ENCODE data around the gene TIMP3. TPM values are rescaled to one million over a fixed set of nuclear protein-coding genes. Genes with fewer than 3 reads are reported as not detected.

TIMP3 gene
- total RNA-seq, 1 experiment from 2014 or later, result 0.87 TPM

DNA sequence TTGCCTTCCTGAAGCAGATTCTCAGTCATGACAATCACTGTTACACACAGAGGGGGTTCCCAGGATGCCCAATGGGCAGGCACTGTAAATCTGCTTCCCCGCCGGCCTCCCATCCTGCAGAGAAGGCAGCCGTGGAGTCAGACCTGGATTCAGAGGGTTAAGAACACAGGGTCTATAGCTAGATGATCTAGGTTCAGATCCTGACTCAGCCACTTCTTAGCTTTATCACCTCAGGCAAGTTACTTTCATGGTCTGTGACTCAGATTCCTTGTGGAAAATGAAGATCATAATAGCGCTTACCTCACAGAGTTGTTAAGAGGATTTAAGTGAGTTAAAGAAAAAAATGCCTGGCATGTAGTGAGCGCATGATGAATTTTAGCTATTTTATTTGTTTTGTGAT is 95.9 kb downstream of the TIMP3 start:
- Histone ChIP-seq H3K4me2 (ENCODE audit: insufficient read depth, insufficient read length, low read length) (no peak overlapping the region), H3K4ac (ENCODE audit: low read depth, low read length) (no peak overlapping the region), H3K23me2 (ENCODE audit: insufficient read length, low read depth, low read length, poor library complexity, severe bottlenecking) (no peaks in the 10 kb centered on the region), H3K79me2 (ENCODE audit: insufficient read depth, low read length) (no peaks in the 10 kb centered on the region), H3K79me1 (ENCODE audit: insufficient read depth, low read depth, low read length, poor library complexity, severe bottlenecking) (no peaks in the 10 kb centered on the region), H2AFZ (ENCODE audit: low read length) (no peak overlapping the region), H2BK20ac (ENCODE audit: low read depth, low read length, poor library complexity, severe bottlenecking) (no peak overlapping the region), H3T11ph (ENCODE audit: low read length) (no peak overlapping the region), H4K91ac (ENCODE audit: insufficient read length, low read depth, low read length) (no peak overlapping the region), H3K23ac (ENCODE audit: insufficient read length, low read depth, low read length) (no peak overlapping the region), H2AK5ac (ENCODE audit: insufficient read length, low read length) (no peak overlapping the region), H3K9ac (ENCODE audit: extremely low read depth, insufficient read length, low read length) (no peak overlapping the region), H3K4me1 (ENCODE audit: insufficient read depth, low read length) (no peaks in the 10 kb centered on the region), H3K9me3 (ENCODE audit: control insufficient read depth, low read depth, low read length) (no peaks in the 10 kb centered on the region), H3K56ac (ENCODE audit: insufficient read length, low read depth, low read length) (no peak overlapping the region), H4K5ac (ENCODE audit: insufficient read length, low read depth, low read length) (no peak overlapping the region), H3K27me3 (ENCODE audit: insufficient read depth, low read length) (no peaks in the 10 kb centered on the region), H2BK120ac (ENCODE audit: low read depth, low read length, poor library complexity, severe bottlenecking) (no peak overlapping the region), H4K8ac (replicated peaks; ENCODE audit: insufficient read length, low read depth, low read length) (no peak overlapping the region), H3K27ac (ENCODE audit: insufficient read length, low read depth, low read length) (no peak overlapping the region), H4K20me1 (ENCODE audit: control insufficient read depth, insufficient read depth, insufficient read length) (no peaks in the 10 kb centered on the region), H3K14ac (ENCODE audit: insufficient read depth, low read length) (no peak overlapping the region), H2BK12ac (ENCODE audit: insufficient read length, low read depth, low read length) (no peak overlapping the region), H2BK15ac (ENCODE audit: low read depth, low read length) (no peak overlapping the region), H3K18ac (ENCODE audit: insufficient read length, low read depth, low read length) (no peak overlapping the region), H2BK5ac (ENCODE audit: insufficient read length, low read length) (no peak overlapping the region)
- H3K36me3 Mint-ChIP-seq (ENCODE audit: insufficient read depth in 1 of 3, low read depth in 3 of 3), result peaks cover 3 to 13% (median 4%) of the 10 kb centered on the region in 3 experiments; a peak in 5 of 7 replicates
- no peak for DNase-seq
- no peak overlapping the region for H3K27ac Mint-ChIP-seq
- no peak for TF ChIP-seq CTCF (conservative IDR thresholded peaks at IDR 0.05)
- H3K27me3 Mint-ChIP-seq (ENCODE audit: low read depth), result no peaks in the 10 kb centered on the region
- no CpG with 5 or more reads among the region's 5 CpGs for WGBS (ENCODE audit: extremely low coverage, insufficient read length, low lambda C conversion rate)
- H3K9me3 Mint-ChIP-seq, result no peaks in the 10 kb centered on the region
- no peaks in the 10 kb centered on the region for H3K4me1 Mint-ChIP-seq
- H3K4me3 Mint-ChIP-seq, result no peak overlapping the region
